Kidney tubule cell (primary cell): ENCODE measurements around the gene MAPKAPK3.

Experiments
- DNase-seq: peaks from one replicate; pipeline ENCODE4 v3.0.0-alpha.2; 2018; ENCODE audit warnings: low spot score

Gene MAPKAPK3

GRCh38 chr3:50627407-50628051, 10.6 kb downstream of the MAPKAPK3 start:
- DNase-seq: peak; percentile 97

GRCh38 chr3:50628601-50629000, 11.7 kb downstream of the MAPKAPK3 start:
- DNase-seq: no peak

GRCh38 chr3:50630394-50630793, 13.4 kb downstream of the MAPKAPK3 start:
- DNase-seq: no peak

- peak; percentile 91 for DNase-seq
Measured at GRCh38 chr3:50630877-50631276, 13.9 kb downstream of the MAPKAPK3 start.

- DNase-seq: no peak
Measured at GRCh38 chr3:50632450-50632849, 15.5 kb downstream of the MAPKAPK3 start.

DNA sequence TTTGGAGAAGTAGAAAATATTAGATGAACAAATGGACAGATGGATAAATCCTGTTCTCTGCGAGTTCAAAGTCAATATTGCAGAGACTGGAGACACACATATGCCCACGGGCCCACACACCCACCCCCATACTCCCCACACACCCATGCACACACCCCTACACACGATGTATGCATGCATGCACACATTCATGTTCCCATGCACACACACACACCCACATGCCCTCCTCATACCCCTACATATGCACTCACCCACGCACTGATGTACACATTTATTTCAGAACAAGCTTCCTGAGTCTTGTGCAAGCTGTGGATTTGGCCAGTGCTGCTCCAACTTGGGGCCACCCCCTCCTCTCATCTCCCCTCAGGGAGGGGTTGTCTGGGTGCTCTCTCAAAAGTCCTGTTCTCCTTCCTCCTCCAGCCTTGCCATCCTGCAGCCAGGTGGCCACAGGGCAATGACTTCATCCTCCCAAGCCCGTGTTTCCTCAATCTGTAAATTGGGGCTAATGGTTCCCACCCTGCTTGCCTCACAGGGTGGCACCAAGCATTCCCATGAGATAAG, 16.4 kb downstream of the MAPKAPK3 start:
- no peak for DNase-seq

DNA sequence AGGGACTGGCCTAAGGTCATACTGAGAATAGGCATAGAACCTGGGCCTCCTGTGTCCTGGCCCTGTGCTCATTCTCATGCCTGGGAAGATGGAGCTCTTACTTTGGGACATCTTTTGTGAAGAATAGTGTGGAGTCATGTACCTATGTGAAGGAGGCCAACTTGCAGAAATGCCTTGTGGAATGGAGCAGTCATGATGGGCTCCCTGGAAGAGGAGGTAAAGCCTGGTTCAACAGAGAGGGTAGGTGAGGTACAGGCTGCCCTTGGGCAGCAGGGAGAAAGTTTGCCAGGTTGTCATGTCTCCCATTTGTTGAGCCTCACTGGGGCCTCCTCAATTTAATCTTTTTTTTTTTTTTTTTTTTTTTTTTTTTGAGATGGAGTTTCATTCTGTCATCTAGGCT, 18.1 kb downstream of the MAPKAPK3 start:
- no peak for DNase-seq

DNA sequence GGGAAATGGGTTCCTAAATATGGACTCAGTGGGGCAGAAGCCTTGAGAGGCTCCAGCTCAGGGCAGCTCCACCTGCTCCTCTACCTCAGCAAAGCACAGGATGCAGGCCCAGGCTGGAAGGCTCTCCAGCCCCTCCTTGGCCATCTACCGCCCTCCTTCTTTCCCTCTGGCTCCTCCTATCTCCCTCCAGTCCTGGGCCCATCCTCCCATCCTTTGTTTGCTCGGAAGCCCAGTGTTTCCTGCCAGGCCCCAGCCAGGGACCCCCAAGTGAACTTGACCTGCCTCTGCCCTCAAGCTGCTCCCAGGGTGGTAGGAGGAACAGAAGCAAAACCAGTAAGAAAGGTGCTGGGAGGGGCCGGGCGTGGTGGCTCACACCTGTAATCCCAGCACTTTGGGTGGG, 20.1 kb downstream of the MAPKAPK3 start:
- no peak for DNase-seq

- no peak for DNase-seq
Measured at GRCh38 chr3:50637945-50638344, 21.0 kb downstream of the MAPKAPK3 start.

DNA sequence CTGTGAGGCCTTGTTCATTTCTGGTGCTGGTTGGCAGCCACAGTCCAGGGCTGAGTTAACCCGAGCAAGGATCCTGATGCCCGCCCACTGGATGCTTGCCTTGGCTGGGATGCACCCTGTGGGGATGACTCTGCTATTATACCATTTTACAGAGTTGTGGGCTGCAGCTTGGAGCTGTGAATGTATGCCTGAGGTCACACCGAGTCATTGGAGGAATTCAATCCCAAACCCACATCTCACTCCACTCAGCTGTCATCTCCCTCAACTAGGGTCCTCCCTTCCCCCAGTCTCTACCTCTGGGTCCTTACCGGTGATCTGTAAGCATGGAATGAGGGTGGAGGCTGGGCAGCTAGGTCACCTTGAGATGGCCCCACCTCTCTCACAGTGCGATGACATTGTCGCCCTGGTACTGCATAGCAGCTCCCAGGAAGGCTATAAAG, 22.1 kb downstream of the MAPKAPK3 start:
- peak; percentile 92 for DNase-seq

- no peak for DNase-seq
Measured at GRCh38 chr3:50642382-50642781, 25.4 kb downstream of the MAPKAPK3 start.

DNA sequence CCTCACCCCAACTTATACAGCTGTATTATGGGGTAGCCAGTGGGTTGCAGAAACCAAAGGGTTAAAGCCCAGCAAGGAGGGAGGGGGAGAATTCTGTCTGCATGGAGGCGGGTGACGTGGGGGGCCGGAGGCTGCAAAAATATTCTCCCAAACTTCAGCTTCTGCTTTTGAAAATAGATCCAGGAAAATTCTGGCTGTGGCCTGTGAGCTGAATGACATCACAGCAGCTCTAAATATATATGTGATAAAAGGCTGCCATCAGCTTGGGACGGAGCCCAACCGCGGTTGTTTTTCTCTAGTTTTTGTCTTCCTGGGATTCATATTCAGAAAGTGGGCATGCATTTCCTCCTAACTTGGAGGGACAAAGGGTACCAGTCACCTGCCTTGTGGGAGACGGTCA, 27.6 kb downstream of the MAPKAPK3 start:
- no peak for DNase-seq

GRCh38 chr3:50645378-50645777, 28.4 kb downstream of the MAPKAPK3 start:
- DNase-seq: no peak

- no peak for DNase-seq
Measured at GRCh38 chr3:50648313-50648712, 31.4 kb downstream of the MAPKAPK3 start.

DNA sequence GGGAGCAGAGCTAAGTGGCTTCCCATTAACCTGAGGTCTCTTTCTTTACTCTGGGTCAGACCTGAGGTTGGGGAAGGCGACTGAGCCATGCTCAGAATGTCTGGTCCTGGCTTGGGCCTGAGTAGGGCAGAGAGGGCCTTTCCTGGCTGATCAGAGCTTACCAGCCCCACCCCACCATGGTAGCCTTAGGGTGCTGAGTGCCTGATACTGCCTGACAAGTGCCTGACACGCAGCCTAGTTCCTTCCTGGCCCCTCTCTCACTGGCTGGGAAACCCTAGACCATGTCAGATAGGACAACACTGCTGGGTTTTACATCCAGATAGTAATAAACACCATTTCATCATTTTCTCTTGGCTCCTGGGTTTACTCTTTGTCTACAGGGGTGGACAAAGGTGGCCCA, 32.0 kb downstream of the MAPKAPK3 start:
- no peak for DNase-seq

DNA sequence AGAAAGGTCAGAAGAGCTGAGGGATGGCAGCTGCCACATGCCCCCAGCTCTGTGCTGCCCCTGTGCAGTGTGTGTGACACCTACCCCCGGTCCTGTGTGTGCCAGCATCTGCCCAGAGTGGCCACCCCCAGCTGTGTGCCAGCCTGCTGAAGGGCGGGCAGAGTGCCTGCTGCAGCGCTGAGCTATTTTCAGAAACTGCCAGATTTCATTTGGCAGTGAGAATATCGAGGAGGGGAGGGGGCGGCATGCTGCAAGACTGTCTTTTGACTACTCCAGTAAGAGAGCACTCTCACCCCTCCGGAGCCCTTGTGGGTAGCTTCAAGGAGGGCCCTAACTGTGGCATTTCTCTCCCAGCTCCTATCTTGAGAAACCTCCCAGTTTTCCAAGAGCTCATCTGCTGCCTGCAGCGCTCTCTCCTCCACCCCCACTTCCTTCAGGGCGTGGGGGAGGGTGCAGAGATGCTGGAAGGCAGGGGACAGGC, 32.5 kb downstream of the MAPKAPK3 start:
- no peak for DNase-seq

DNA sequence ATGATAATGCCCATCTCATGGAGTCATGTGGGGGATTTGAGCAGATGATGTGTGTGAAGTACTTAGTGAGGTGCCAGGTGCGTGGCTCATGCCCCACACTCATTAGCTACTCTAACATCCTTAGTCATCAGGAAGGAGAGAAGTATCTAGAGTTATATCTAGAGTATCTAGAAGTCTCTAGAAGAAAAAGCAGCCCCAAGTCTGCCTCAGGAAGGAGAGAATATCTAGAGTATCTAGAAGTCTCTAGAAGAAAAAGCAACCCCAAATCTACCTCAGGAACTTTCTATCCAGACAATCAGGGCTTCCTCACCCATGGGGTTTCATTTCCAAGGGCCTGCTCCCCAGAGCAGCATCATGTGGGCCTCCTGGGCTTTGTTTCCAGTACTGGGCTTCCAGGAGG, 33.1 kb downstream of the MAPKAPK3 start:
- DNase-seq: no peak

DNA sequence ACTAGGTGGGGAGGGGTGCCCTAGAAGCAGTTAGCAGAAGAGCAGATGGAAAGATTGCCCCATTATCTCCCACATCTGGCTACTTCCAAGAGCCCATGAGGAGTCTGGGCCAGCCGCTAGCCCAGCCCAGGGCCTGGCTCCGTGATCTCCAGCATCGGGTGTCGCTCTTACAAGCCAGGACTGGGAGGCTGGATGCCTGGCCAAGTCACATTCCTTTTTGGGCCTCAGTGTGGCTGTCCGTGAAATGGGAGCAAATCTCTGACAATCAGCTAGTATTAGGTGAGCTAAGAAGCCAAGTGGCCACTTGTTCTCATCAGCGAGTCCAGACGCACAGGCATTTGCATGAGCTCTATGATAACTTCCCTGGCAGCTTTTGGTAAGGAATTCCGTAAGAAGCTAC, 34.5 kb downstream of the MAPKAPK3 start:
- no peak for DNase-seq

- no peak for DNase-seq
Measured at GRCh38 chr3:50651920-50652529, 35.1 kb downstream of the MAPKAPK3 start.

GRCh38 chr3:50652709-50653108, 35.8 kb downstream of the MAPKAPK3 start:
- DNase-seq: peak; percentile 59

GRCh38 chr3:50653937-50654595, 37.1 kb downstream of the MAPKAPK3 start:
- no peak for DNase-seq

DNA sequence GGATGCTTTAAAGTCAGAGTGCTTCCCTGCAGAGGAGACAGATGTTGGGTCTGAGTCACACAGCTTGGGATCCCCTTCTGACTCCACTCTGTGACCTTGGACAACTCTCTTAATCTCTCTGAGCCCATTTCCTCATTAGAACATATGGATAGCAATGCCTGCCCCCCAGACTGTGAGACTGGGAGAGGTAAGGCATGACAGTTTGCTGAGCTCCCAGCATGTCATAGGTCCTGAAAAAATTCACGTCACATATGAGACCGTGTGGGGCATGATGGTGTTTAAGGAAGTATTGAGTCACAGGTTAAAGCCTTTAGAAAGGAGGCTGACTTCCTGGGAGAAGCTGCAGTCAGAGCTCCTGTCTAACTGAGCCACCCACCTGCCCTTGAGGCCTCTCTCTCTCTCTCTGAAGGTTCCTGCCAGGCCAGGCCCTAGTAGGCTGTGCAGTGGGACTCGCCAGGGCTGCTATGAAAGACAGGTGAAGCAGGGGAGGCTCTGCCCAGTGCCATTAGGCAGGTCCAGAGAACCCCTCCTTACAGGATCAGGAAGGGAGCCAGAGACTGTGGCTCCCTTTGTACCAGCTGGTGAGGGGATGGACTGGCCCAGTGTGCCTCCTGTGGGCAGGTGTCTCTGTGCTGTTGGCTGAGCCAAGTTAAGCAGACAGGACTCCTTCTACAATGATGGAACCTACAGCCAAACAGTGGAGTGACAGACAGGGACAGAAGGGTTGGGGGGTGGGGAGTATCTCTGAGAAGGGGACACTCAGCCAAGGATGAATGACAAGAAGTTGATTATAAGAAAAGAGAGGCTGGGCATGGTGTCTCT, 38.3 kb downstream of the MAPKAPK3 start:
- DNase-seq: peak; percentile 73
